A549 (cell line): Measurements from ENCODE around the gene VAPB.

Source experiments
- RNF2 ChIP-seq: fragments of 200-600 bp; sonication (generic); IDR thresholded peaks from 2 replicates; pipeline ENCODE4 v1.6.1; 2016; ENCODE audit warnings: low read depth, mild to moderate bottlenecking, antibody characterized with exemption, moderate library complexity, borderline replicate concordance
- TF ChIP-seq, protein P1 (sequence below): fragments of >200 bp; sonication (Bioruptor Twin); formaldehyde crosslinking; IDR thresholded peaks from 3 replicates; pipeline ENCODE4 v1.5.1; 2016

DNA sequence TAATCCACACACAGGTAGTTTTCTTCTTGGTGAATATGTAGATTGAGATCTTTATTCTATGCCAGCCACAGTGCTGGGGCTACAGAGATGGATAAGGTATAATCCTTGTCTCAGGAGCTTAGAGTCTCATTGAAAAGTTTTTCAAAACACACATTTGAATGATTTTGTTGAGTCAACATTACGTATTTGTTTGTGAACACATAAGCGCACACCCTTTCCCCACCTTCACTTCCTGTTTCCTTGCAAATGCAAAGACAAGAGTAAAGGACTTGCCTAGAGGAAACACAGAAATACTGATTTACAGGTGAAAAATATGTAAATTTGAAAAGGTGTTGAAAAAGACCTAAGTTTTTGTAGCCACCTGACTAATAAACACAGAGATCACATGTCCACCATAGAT, 27.8 kb downstream of the VAPB start:
- TF ChIP-seq, protein P1, sequence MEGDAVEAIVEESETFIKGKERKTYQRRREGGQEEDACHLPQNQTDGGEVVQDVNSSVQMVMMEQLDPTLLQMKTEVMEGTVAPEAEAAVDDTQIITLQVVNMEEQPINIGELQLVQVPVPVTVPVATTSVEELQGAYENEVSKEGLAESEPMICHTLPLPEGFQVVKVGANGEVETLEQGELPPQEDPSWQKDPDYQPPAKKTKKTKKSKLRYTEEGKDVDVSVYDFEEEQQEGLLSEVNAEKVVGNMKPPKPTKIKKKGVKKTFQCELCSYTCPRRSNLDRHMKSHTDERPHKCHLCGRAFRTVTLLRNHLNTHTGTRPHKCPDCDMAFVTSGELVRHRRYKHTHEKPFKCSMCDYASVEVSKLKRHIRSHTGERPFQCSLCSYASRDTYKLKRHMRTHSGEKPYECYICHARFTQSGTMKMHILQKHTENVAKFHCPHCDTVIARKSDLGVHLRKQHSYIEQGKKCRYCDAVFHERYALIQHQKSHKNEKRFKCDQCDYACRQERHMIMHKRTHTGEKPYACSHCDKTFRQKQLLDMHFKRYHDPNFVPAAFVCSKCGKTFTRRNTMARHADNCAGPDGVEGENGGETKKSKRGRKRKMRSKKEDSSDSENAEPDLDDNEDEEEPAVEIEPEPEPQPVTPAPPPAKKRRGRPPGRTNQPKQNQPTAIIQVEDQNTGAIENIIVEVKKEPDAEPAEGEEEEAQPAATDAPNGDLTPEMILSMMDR: no peak
- TF ChIP-seq RNF2: no peak
